Mesenchymal stem cell (in vitro differentiated cells and primary cell): ENCODE data around the gene BTBD17.
"Not testable (repeated sequence)": the region's sequence is repeated elsewhere in the genome, so short reads cannot be mapped to it uniquely, and the experiment has no call there.

Experiments
- DNase-seq: peaks from one replicate; pipeline ENCODE4 v3.0.0-alpha.2; 2013
- H2AFZ ChIP-seq: one replicate; pipeline ENCODE4 v1.6.1; 2013; ENCODE audit warnings: low read depth, mild to moderate bottlenecking, control low read depth, inconsistent platforms, low read length, moderate library complexity
- H2AK5ac ChIP-seq: 2 replicates; pipeline ENCODE4 v1.6.1; 2013; ENCODE audit warnings: low read length, moderate library complexity, mild to moderate bottlenecking, inconsistent platforms; ENCODE audit not compliant: severe bottlenecking
- H2BK120ac ChIP-seq: one replicate; pipeline ENCODE4 v1.6.1; 2013; ENCODE audit warnings: low read depth, mild to moderate bottlenecking, inconsistent platforms, low read length, moderate library complexity
- H2BK12ac ChIP-seq, 2 experiments: one replicate each; pipeline ENCODE4 v1.6.1; 2013; ENCODE audit warnings: inconsistent platforms in 2 of 2, low read length in 2 of 2, mild to moderate bottlenecking in 2 of 2, moderate library complexity in 2 of 2, control low read depth in 1 of 2
- H2BK15ac ChIP-seq: one replicate; pipeline ENCODE4 v1.6.1; 2013; ENCODE audit warnings: mild to moderate bottlenecking, low read depth, inconsistent platforms; ENCODE audit not compliant: poor library complexity, severe bottlenecking
- H2BK5ac ChIP-seq: 2 replicates; pipeline ENCODE4 v1.6.1; 2013; ENCODE audit warnings: low read depth, mild to moderate bottlenecking, low read length, control low read depth, inconsistent platforms; ENCODE audit not compliant: poor library complexity, severe bottlenecking
- H3K14ac ChIP-seq, 2 experiments: one replicate each; pipeline ENCODE4 v1.6.1; 2013; ENCODE audit warnings: inconsistent platforms in 2 of 2, low read length in 2 of 2, control low read depth in 1 of 2, mild to moderate bottlenecking in 1 of 2, moderate library complexity in 1 of 2
- H3K18ac ChIP-seq, 2 experiments: one replicate each; pipeline ENCODE4 v1.6.1; 2013; ENCODE audit warnings: inconsistent platforms in 2 of 2, low read length in 2 of 2, control low read depth in 1 of 2, low read depth in 1 of 2, mild to moderate bottlenecking in 1 of 2
- H3K23ac ChIP-seq, 2 experiments: one replicate each; pipeline ENCODE4 v1.6.1; 2013; ENCODE audit warnings: inconsistent platforms in 2 of 2, low read length in 2 of 2, mild to moderate bottlenecking in 2 of 2, moderate library complexity in 2 of 2, control low read depth in 1 of 2
- H3K27ac ChIP-seq: 2 replicates; pipeline ENCODE4 v1.5.1; 2013; ENCODE audit warnings: mild to moderate bottlenecking, moderate library complexity, low read length, control low read depth, inconsistent platforms; ENCODE audit not compliant: poor library complexity, severe bottlenecking
- H3K27me3 ChIP-seq, 2 experiments: 2 replicates each; pipeline versions ENCODE4 v1.6.1 to v1.7.0; 2013; ENCODE audit warnings: low read length in 2 of 2, mild to moderate bottlenecking in 2 of 2, moderate library complexity in 2 of 2, control low read depth in 1 of 2, inconsistent platforms in 1 of 2; ENCODE audit not compliant: control insufficient read depth in 1 of 2, insufficient read depth in 1 of 2
- H3K36me3 ChIP-seq, 2 experiments: 2 replicates each; pipeline versions ENCODE4 v1.6.1 to v1.7.0; 2013; ENCODE audit warnings: low read length in 2 of 2, control low read depth in 1 of 2, inconsistent platforms in 1 of 2, low read depth in 1 of 2, mild to moderate bottlenecking in 1 of 2; ENCODE audit not compliant: insufficient read depth in 2 of 2, control insufficient read depth in 1 of 2
- H3K4ac ChIP-seq, 2 experiments: one replicate each; pipeline ENCODE4 v1.6.1; 2013; ENCODE audit warnings: inconsistent platforms in 2 of 2, low read length in 2 of 2, mild to moderate bottlenecking in 2 of 2, moderate library complexity in 2 of 2, control low read depth in 1 of 2, low read depth in 1 of 2
- H3K4me1 ChIP-seq: 2 replicates; pipeline ENCODE4 v1.6.1; 2013; ENCODE audit warnings: low read depth, low read length, control low read depth; ENCODE audit not compliant: control insufficient read depth, insufficient read depth
- H3K4me2 ChIP-seq: 2 replicates; pipeline ENCODE4 v1.6.1; 2013; ENCODE audit warnings: low read length, mild to moderate bottlenecking, inconsistent platforms; ENCODE audit not compliant: poor library complexity, severe bottlenecking
- H3K4me3 ChIP-seq, 2 experiments: 2 replicates each; pipeline versions ENCODE4 v1.5.1 to v1.7.0; 2013; ENCODE audit warnings: low read length in 2 of 2, mild to moderate bottlenecking in 2 of 2, control low read depth in 1 of 2, low read depth in 1 of 2; ENCODE audit not compliant: insufficient read depth in 1 of 2
- H3K79me1 ChIP-seq: replicated peaks from 2 replicates; pipeline ENCODE4 v1.6.1; 2013; ENCODE audit warnings: mild to moderate bottlenecking, control low read depth, low read length, inconsistent platforms; ENCODE audit not compliant: poor library complexity, severe bottlenecking
- H3K9ac ChIP-seq: 2 replicates; pipeline ENCODE4 v1.7.0; 2013; ENCODE audit warnings: mild to moderate bottlenecking, low read length, moderate library complexity
- H3K9me3 ChIP-seq: 2 replicates; pipeline ENCODE4 v1.7.0; 2013; ENCODE audit warnings: mild to moderate bottlenecking, low read length; ENCODE audit not compliant: control insufficient read depth
- H4K8ac ChIP-seq: one replicate; pipeline ENCODE4 v1.6.1; 2013; ENCODE audit warnings: inconsistent platforms, mild to moderate bottlenecking, low read length, moderate library complexity
- H4K91ac ChIP-seq: one replicate; pipeline ENCODE4 v1.6.1; 2013; ENCODE audit warnings: mild to moderate bottlenecking, low read length, inconsistent platforms
- WGBS: methylation state at CpG from one replicate; pipeline ENCODE4 v1.1.7; 2013; ENCODE audit warnings: mixed read lengths; 5-methylcytosine and 5-hydroxymethylcytosine counted together

Gene BTBD17

GRCh38 chr17:74407384-74407783 is 45.7 kb upstream of the BTBD17 start:
- WGBS: 79% methylated on average over 5 of the region's 5 CpGs

DNA sequence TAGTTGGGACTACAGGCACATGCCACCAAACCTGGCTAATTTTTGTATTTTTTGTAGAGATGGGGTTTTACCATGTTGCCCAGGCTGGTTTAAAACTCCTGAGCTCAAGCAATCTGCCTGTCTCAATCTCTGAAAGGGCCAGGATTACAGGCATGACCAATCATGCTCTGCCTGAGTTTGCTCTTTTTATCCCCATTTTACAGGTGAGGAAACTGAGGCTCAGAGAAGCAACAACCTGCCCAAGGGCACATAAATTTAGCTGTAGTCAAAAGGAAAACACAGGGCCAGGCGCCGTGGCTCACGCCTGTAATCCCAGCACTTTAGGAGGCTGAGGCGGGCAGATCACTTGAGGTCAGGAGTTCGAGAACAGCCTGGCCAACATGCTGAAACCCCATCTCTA is 43.6 kb upstream of the BTBD17 start:
- H3K4ac ChIP-seq, H2AK5ac ChIP-seq, H3K79me1 ChIP-seq, H3K9ac ChIP-seq, H3K23ac ChIP-seq, H2BK5ac ChIP-seq, H3K4me3 ChIP-seq, H2AFZ ChIP-seq, H2BK15ac ChIP-seq, H3K9me3 ChIP-seq, H2BK12ac ChIP-seq, DNase-seq, H3K14ac ChIP-seq, H3K4me2 ChIP-seq, H2BK120ac ChIP-seq, H3K36me3 ChIP-seq, H3K18ac ChIP-seq, H4K8ac ChIP-seq, H4K91ac ChIP-seq, H3K27ac ChIP-seq: not testable (repeated sequence)
- Histone ChIP-seq H3K4me1 (peaks cover 13% of the 10 kb centered on the region), H3K27me3 (peaks cover 0 to 30% of the 10 kb centered on the region in 2 experiments)
- WGBS: 83% methylated on average over 5 of the region's 5 CpGs

More at GRCh38 chr17:74407384-74407783, 45.7 kb upstream of the BTBD17 start:
- Histone ChIP-seq H4K91ac (no peak overlapping the region), H3K4me2 (no peak overlapping the region), H2BK120ac (no peak overlapping the region), H2BK5ac (no peak overlapping the region), H3K27ac (no peak overlapping the region), H3K23ac (no peak overlapping the region), H3K4ac (no peak overlapping the region), H3K9ac (no peak overlapping the region), H3K9me3 (peaks cover 3% of the 10 kb centered on the region), H2BK15ac (no peak overlapping the region), H4K8ac (no peak overlapping the region), H3K4me1 (peaks cover 14% of the 10 kb centered on the region), H3K36me3 (no peaks in the 10 kb centered on the region), H3K79me1 (no peaks in the 10 kb centered on the region), H2AFZ (no peak overlapping the region), H2AK5ac (no peak overlapping the region), H3K14ac (no peak overlapping the region), H2BK12ac (no peak overlapping the region), H3K27me3 (peaks cover 0 to 33% of the 10 kb centered on the region in 2 experiments), H3K18ac (no peak overlapping the region), H3K4me3 (no peak overlapping the region)
- DNase-seq: no peak

GRCh38 chr17:74404789-74405188 is 43.1 kb upstream of the BTBD17 start:
- WGBS: 67% methylated on average over 2 of the region's 6 CpGs
- no peak overlapping the region for H2AFZ ChIP-seq
- no peak overlapping the region for H3K18ac ChIP-seq
- H4K8ac ChIP-seq: no peak overlapping the region
- H3K4me2 ChIP-seq: no peak overlapping the region
- H3K9ac ChIP-seq: no peak overlapping the region
- H3K27ac ChIP-seq: no peak overlapping the region
- H3K23ac ChIP-seq: no peak overlapping the region
- H3K4me1 ChIP-seq: peaks cover 7% of the 10 kb centered on the region
- H2BK5ac ChIP-seq: no peak overlapping the region
- no peak overlapping the region for H3K4ac ChIP-seq
- H3K79me1 ChIP-seq: no peaks in the 10 kb centered on the region
- H2BK120ac ChIP-seq: no peak overlapping the region
- H4K91ac ChIP-seq: no peak overlapping the region
- no peak overlapping the region for H3K4me3 ChIP-seq
- no peak overlapping the region for H2BK15ac ChIP-seq
- H3K9me3 ChIP-seq: no peaks in the 10 kb centered on the region
- DNase-seq: no peak
- no peak overlapping the region for H3K14ac ChIP-seq
- no peak overlapping the region for H2AK5ac ChIP-seq
- peaks cover 0 to 31% of the 10 kb centered on the region in 2 experiments for H3K27me3 ChIP-seq
- no peaks in the 10 kb centered on the region for H3K36me3 ChIP-seq
- H2BK12ac ChIP-seq: no peak overlapping the region

DNA sequence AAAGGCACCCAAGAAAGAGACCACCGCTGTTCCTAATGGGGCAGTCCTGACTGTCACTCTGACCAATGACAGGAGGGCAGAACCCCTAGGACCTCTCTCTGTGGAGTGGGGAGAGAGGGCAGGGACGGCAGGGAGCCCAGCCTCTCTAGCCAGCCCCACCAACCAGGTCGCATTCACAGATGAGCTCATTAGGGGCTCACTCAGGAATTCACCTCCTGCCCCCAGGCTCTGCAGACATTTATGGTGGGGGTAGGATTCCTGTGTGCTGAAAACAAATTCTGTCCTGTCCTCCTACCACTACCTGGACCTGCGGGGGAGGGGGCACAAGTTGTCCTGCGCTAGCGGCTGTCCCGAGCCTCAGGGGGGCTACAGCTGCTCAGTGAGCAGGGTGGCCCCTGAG is 42.5 kb upstream of the BTBD17 start:
- Histone ChIP-seq H3K4ac (no peak overlapping the region), H3K14ac (no peak overlapping the region), H3K79me1 (no peaks in the 10 kb centered on the region), H3K9ac (no peak overlapping the region), H3K18ac (no peak overlapping the region), H3K36me3 (no peaks in the 10 kb centered on the region), H2AK5ac (no peak overlapping the region), H2AFZ (no peak overlapping the region), H3K9me3 (no peaks in the 10 kb centered on the region), H3K4me2 (no peak overlapping the region), H4K8ac (no peak overlapping the region), H4K91ac (no peak overlapping the region), H2BK5ac (no peak overlapping the region), H2BK12ac (no peak overlapping the region), H3K27ac (no peak overlapping the region), H2BK120ac (no peak overlapping the region), H3K4me3 (no peak overlapping the region), H3K23ac (no peak overlapping the region), H3K27me3 (peaks cover 0 to 32% of the 10 kb centered on the region in 2 experiments), H3K4me1 (peaks cover 6% of the 10 kb centered on the region), H2BK15ac (no peak overlapping the region)
- WGBS: 65% methylated on average over 5 of the region's 7 CpGs
- no peak for DNase-seq
